Measurements from ENCODE around the gene CCDC183. TPM values are rescaled to one million over a fixed set of nuclear protein-coding genes. Genes with fewer than 3 reads are reported as not detected.
"Not testable (repeated sequence)": the region's sequence is repeated elsewhere in the genome, so short reads cannot be mapped to it uniquely, and the experiment has no call there.

CCDC183 gene
- total RNA-seq, 1 experiment from 2014 or later = 4.2 TPM

DNA sequence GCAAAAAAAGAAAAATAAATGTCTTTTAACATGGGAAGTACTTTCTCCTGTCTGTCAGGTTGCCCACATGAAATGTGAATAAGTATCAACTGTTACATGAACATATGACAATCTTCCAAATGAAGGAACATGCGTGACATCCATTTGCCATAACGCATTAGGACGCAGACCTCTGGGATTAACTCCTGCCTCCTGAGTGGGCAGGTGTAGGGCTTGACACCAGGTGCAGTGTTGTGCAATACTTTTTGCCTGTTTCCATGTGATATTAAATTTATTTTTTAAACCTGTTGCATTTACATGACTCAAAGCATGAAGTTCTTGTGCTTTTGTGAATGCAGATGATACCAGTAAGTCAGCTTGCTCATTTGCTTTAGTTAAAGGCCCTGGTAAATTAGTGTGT, 13.7 kb upstream of the CCDC183 start:
- no peak overlapping the region for H3K4me3 ChIP-seq (ENCODE audit: low read depth, low read length)
- Mint-ChIP-seq H3K27me3 (ENCODE audit: insufficient read depth, unreplicated experiment) (no peaks in the 10 kb centered on the region), H3K27ac (ENCODE audit: unreplicated experiment) (no peak overlapping the region), H3K9me3 (ENCODE audit: unreplicated experiment) (peaks cover 22% of the 10 kb centered on the region), H3K4me1 (ENCODE audit: low read depth, unreplicated experiment) (peaks cover 71% of the 10 kb centered on the region), H3K36me3 (ENCODE audit: insufficient read depth, unreplicated experiment) (peaks cover 21% of the 10 kb centered on the region), H3K4me3 (ENCODE audit: unreplicated experiment) (no peak overlapping the region)
- intact Hi-C loops (cut with micrococcal nuclease; ENCODE audit: unreplicated experiment) = no loop called here
- H3K4me1 ChIP-seq = peaks cover 56% of the 10 kb centered on the region
- no peaks in the 10 kb centered on the region for H3K27me3 ChIP-seq (replicated peaks; ENCODE audit: control insufficient read depth, insufficient read depth, low read length)
- no peaks in the 10 kb centered on the region; the same call in 1 of the 2 replicates for H3K36me3 ChIP-seq (ENCODE audit: control insufficient read depth, insufficient read depth, low read length)
- ChIA-PET POLR2A (no interaction called here), CTCF (interaction anchor here (0.6 kb wide), 1 partner anchor 16 kb away, joined by 6 read pairs; no protein-coding TSS in a partner anchor)
- no peaks in the 10 kb centered on the region for H3K9me3 ChIP-seq
- no TSS peak for BruUV-seq (replicated peaks)
- no peak for TF ChIP-seq CTCF (IDR thresholded peaks at IDR 0.05; ENCODE audit: insufficient read depth in 1 of 2, low read depth in 1 of 2, low read length in 1 of 2, severe bottlenecking in 1 of 2, unreplicated experiment in 1 of 2)
- no peak for DNase-seq

DNA sequence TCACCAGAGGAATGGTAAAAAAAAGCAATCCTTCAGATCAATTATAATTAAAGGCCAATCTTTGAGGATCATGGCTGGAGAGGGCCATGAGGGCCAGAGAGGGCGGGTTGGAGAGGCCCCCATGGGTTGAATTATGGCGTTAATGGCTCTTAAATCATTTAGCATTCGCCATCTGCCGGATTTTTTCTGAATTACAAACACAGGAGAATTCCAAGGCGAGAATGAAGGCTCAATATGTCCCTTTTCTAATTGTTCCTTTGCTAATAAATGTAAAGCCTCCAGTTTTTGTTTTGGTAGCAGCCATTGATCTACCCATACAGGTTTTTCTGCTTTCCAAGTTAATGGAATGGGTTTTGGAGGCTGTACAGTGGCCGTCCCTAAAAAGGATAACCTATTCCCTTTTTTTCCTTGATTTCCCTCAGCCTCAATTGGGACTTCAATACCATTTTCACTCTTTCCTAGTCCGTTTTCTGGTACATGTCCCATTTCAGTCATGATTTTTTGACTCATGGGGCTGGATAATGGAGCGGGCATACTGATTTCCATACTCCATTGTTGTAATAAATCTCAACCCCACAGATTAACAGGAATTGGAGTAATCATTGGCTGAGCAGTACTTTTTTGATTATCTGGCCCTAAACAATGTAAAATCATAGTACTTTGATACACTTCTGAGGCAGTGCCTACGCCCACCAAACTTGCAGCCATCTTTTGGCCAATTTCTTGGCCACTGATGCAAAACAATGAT, 11.7 kb upstream of the CCDC183 start:
- H3K27ac Mint-ChIP-seq (ENCODE audit: unreplicated experiment) = peak overlapping the region; percentile 25
- intact Hi-C loops (cut with micrococcal nuclease; ENCODE audit: unreplicated experiment) = loop anchor here (1.0 kb wide), 1 partner anchor 18 kb away; no protein-coding TSS in a partner anchor
- DNase-seq = peak in 1 of 2 experiments; percentile 62
- ChIA-PET CTCF (no interaction called here), POLR2A (no interaction called here)
- H3K36me3 Mint-ChIP-seq (ENCODE audit: insufficient read depth, unreplicated experiment) = peaks cover 10% of the 10 kb centered on the region
- TSS peak; percentile 81 for BruUV-seq (replicated peaks)
- H3K9me3 ChIP-seq = no peaks in the 10 kb centered on the region
- H3K4me3 Mint-ChIP-seq (ENCODE audit: unreplicated experiment) = peak overlapping the region; percentile 15
- peaks cover 2% of the 10 kb centered on the region for H3K9me3 Mint-ChIP-seq (ENCODE audit: unreplicated experiment)
- peaks cover 57% of the 10 kb centered on the region for H3K4me1 ChIP-seq
- peak in 1 of 2 experiments; percentile 68 for TF ChIP-seq CTCF (IDR thresholded peaks at IDR 0.05; ENCODE audit: insufficient read depth in 1 of 2, low read depth in 1 of 2, low read length in 1 of 2, severe bottlenecking in 1 of 2, unreplicated experiment in 1 of 2)
- no peaks in the 10 kb centered on the region for H3K27me3 Mint-ChIP-seq (ENCODE audit: insufficient read depth, unreplicated experiment)
- peaks cover 71% of the 10 kb centered on the region for H3K4me1 Mint-ChIP-seq (ENCODE audit: low read depth, unreplicated experiment)
- no peak overlapping the region for H3K4me3 ChIP-seq (ENCODE audit: low read depth, low read length)
- no peaks in the 10 kb centered on the region for H3K27me3 ChIP-seq (replicated peaks; ENCODE audit: control insufficient read depth, insufficient read depth, low read length)
- H3K36me3 ChIP-seq (ENCODE audit: control insufficient read depth, insufficient read depth, low read length) = no peaks in the 10 kb centered on the region

DNA sequence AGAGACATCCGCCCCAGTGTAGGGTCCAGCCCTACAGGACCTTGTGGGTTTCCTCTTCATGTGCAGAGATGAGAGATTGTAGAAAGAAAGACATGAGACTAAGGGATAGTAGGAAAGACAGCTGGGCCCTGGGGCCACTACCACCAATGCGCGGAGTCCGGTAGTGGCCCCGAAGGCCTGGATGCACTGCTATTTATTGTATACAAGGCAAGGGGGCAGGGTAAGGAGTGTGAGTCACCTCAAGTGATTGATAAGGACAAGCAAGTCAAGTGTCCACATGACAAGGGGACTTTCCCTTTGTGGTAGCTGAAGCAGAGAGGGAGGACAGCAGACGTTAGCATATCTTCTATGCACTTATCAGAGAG, 11.2 kb upstream of the CCDC183 start:
- Mint-ChIP-seq H3K27ac (ENCODE audit: unreplicated experiment) (peak overlapping the region; percentile 25), H3K4me3 (ENCODE audit: unreplicated experiment) (peak overlapping the region; percentile 15), H3K27me3 (ENCODE audit: insufficient read depth, unreplicated experiment) (no peaks in the 10 kb centered on the region), H3K4me1 (ENCODE audit: low read depth, unreplicated experiment) (peaks cover 70% of the 10 kb centered on the region), H3K36me3 (ENCODE audit: insufficient read depth, unreplicated experiment) (peaks cover 9% of the 10 kb centered on the region), H3K9me3 (ENCODE audit: unreplicated experiment) (no peaks in the 10 kb centered on the region)
- ChIA-PET CTCF (no interaction called here), POLR2A (no interaction called here)
- no peaks in the 10 kb centered on the region for H3K9me3 ChIP-seq
- DNase-seq = peak; percentile 79 to 90
- no peak overlapping the region for H3K4me3 ChIP-seq (ENCODE audit: low read depth, low read length)
- TF ChIP-seq CTCF (IDR thresholded peaks at IDR 0.05; ENCODE audit: insufficient read depth in 1 of 2, low read depth in 1 of 2, low read length in 1 of 2, severe bottlenecking in 1 of 2, unreplicated experiment in 1 of 2) = no peak
- BruUV-seq (replicated peaks) = no TSS peak
- H3K27me3 ChIP-seq (replicated peaks; ENCODE audit: control insufficient read depth, insufficient read depth, low read length) = no peaks in the 10 kb centered on the region
- no peaks in the 10 kb centered on the region for H3K36me3 ChIP-seq (ENCODE audit: control insufficient read depth, insufficient read depth, low read length)
- intact Hi-C loops (cut with micrococcal nuclease; ENCODE audit: unreplicated experiment) = loop anchor here (1.0 to 5.0 kb wide), 2 partner anchors 19 to 162 kb away; partner anchors contain the start of gene C8G
- peaks cover 57% of the 10 kb centered on the region for H3K4me1 ChIP-seq

GRCh38 chr9:136785565-136786355, 10.4 kb upstream of the CCDC183 start:
- H3K27me3 ChIP-seq (replicated peaks; ENCODE audit: control insufficient read depth, insufficient read depth, low read length); H3K9me3 ChIP-seq; H3K36me3 ChIP-seq (ENCODE audit: control insufficient read depth, insufficient read depth, low read length); CTCF ChIA-PET; BruUV-seq (replicated peaks); POLR2A ChIA-PET; H3K9me3 Mint-ChIP-seq (ENCODE audit: unreplicated experiment); H3K27me3 Mint-ChIP-seq (ENCODE audit: insufficient read depth, unreplicated experiment); H3K4me3 ChIP-seq (ENCODE audit: low read depth, low read length); DNase-seq; H3K4me3 Mint-ChIP-seq (ENCODE audit: unreplicated experiment): not testable (repeated sequence)
- Mint-ChIP-seq H3K4me1 (ENCODE audit: low read depth, unreplicated experiment) (peaks cover 62% of the 10 kb centered on the region), H3K27ac (ENCODE audit: unreplicated experiment) (peak overlapping the region; percentile 45), H3K36me3 (ENCODE audit: insufficient read depth, unreplicated experiment) (peaks cover 11% of the 10 kb centered on the region)
- peaks cover 56% of the 10 kb centered on the region for H3K4me1 ChIP-seq
- intact Hi-C loops (cut with micrococcal nuclease; ENCODE audit: unreplicated experiment) = loop anchor here (2.0 to 5.0 kb wide), 2 partner anchors 57 to 162 kb away; partner anchors contain the start of genes AJM1 and C8G

Data from Caco-2 (cell line).